Sigmoid colon (tissue), 7 donors: Measurements from ENCODE around the gene ITGAD. TPM values are rescaled to one million over a fixed set of nuclear protein-coding genes. Genes with fewer than 3 reads are reported as not detected.

ENCODE experiments used
- DNase-seq: peaks from one replicate; pipeline ENCODE4 v3.0.0-alpha.2; 2019
- H3K27ac ChIP-seq, 4 donors: fragments of 200-600 bp; sonication (generic); one replicate each; pipeline ENCODE4 v1.5.1; 2016 to 2019; ENCODE audit warnings: mild to moderate bottlenecking in 1 of 4
- H3K27me3 ChIP-seq, 3 donors: fragments of 200-600 bp; sonication (generic); one replicate each; pipeline ENCODE4 v1.5.1; 2019; ENCODE audit warnings: mild to moderate bottlenecking in 1 of 3
- H3K36me3 ChIP-seq, 4 donors: fragments of 200-600 bp; sonication (generic); one replicate each; pipeline ENCODE4 v1.5.1; 2016 to 2019
- H3K4me1 ChIP-seq, 4 donors: fragments of 200-600 bp; sonication (generic); one replicate each; pipeline ENCODE4 v1.5.1; 2017 to 2019
- H3K4me3 ChIP-seq, 4 donors: fragments of 200-600 bp; sonication (generic); one replicate each; pipeline ENCODE4 v1.5.1; 2017 to 2019; ENCODE audit warnings: mild to moderate bottlenecking in 2 of 4, moderate library complexity in 1 of 4
- H3K9me3 ChIP-seq, 4 donors: fragments of 200-600 bp in 3 of 4; sonication (generic) in 3 of 4; one replicate each; pipeline versions ENCODE4 v1.5.1 to v1.6.1; 2013 to 2019
- CTCF ChIP-seq, 4 experiments: fragments of 450-650 bp in 3 of 4; fragments of 200-600 bp in 1 of 4; IDR thresholded peaks; one replicate each; pipeline ENCODE4 v1.5.1; 2016 to 2019; ENCODE audit warnings: antibody characterized with exemption in 4 of 4, mild to moderate bottlenecking in 3 of 4, moderate library complexity in 2 of 4
- EP300 ChIP-seq, 4 donors: sonication (generic); formaldehyde crosslinking; IDR thresholded peaks; one replicate each; pipeline ENCODE4 v1.6.1; 2017; ENCODE audit warnings: antibody characterized with exemption in 4 of 4
- POLR2A ChIP-seq, 2 donors: fragments of 450-650 bp; IDR thresholded peaks; one replicate each; pipeline ENCODE4 v1.6.1; 2016; ENCODE audit warnings: antibody characterized with exemption in 2 of 2, mild to moderate bottlenecking in 2 of 2, moderate library complexity in 2 of 2
- POLR2AphosphoS5 ChIP-seq, 4 donors: sonication (generic); formaldehyde crosslinking; IDR thresholded peaks; one replicate each; pipeline ENCODE4 v1.6.1; 2017; ENCODE audit warnings: antibody characterized with exemption in 4 of 4
- WGBS, 2 donors: extraction: QIAGEN DNeasy Blood & Tissue Kit; methylation state at CpG; one replicate each; pipeline ENCODE4 v1.1.7; 2013; 5-methylcytosine and 5-hydroxymethylcytosine counted together
- intact Hi-C: fragments of 100-400 bp; cut with DNase I; formaldehyde crosslinking; loops from one replicate; pipeline ENCODE4 v1.15.1; 2023
- polyA plus RNA-seq, 3 donors: library from polyadenylated mRNA; stranded (reverse); fragments of 200-250 nt; gene quantifications; one replicate each; pipeline ENCODE4 v1.2.3, GENCODE V29; 2013
- total RNA-seq, 4 donors: library from RNA; depleted of rRNA; stranded (reverse); fragments of >200 nt; gene quantifications; one replicate each; pipeline ENCODE4 v1.1.0, GENCODE V29; 2016
- donor health status: healthy with polysubstance abuse.
- donor health status: Bipolar disorder and iron deficiency.
- donor health status: healthy.

The ITGAD gene
- total and polyA plus RNA-seq, 7 donors, result 0.22 TPM; not detected in 6

GRCh38 chr16:31404353-31405064 lies 11.4 kb downstream of the ITGAD start:
- Histone ChIP-seq H3K4me3 (no peak overlapping the region), H3K36me3 (no peaks in the 10 kb centered on the region), H3K4me1 (no peaks in the 10 kb centered on the region), H3K27ac (no peak overlapping the region), H3K27me3 (peaks cover 0 to 7% (median 0%) of the 10 kb centered on the region in 3 donors), H3K9me3 (peaks cover 0 to 2% (median under 1%) of the 10 kb centered on the region in 4 donors)
- intact Hi-C loops, result no loop called here
- no peak for TF ChIP-seq EP300 (IDR thresholded peaks at IDR 0.05)
- TF ChIP-seq CTCF (IDR thresholded peaks at IDR 0.05), result no peak
- no peak for TF ChIP-seq POLR2AphosphoS5 (IDR thresholded peaks at IDR 0.05)
- no peak for TF ChIP-seq POLR2A (IDR thresholded peaks at IDR 0.05)
- no peak for DNase-seq
- 61 to 62% methylated on average over 9 of the region's 9 CpGs for whole genome bisulfite sequencing, 2 donors

DNA sequence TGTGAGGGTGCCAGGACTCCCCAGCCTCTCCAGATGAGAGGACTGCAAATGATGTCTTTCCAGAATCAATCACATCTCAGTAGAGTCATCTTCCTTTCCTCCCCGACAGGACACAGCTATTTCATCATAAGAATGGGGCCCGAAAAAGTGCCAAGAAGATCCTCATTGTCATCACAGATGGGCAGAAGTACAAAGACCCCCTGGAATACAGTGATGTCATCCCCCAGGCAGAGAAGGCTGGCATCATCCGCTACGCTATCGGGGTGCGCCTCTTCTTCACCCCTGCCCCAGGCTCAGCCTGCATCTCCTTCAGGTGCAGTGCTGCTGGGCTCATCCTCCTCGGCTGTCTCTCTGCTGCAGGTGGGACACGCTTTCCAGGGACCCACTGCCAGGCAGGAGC lies 14.3 kb downstream of the ITGAD start:
- Histone ChIP-seq H3K4me3 (no peak overlapping the region), H3K27me3 (peaks cover 0 to 7% (median 0%) of the 10 kb centered on the region in 3 donors), H3K9me3 (no peaks in the 10 kb centered on the region), H3K4me1 (no peaks in the 10 kb centered on the region), H3K27ac (no peak overlapping the region), H3K36me3 (no peaks in the 10 kb centered on the region)
- TF ChIP-seq EP300 (IDR thresholded peaks at IDR 0.05) (no peak), CTCF (IDR thresholded peaks at IDR 0.05) (no peak), POLR2A (IDR thresholded peaks at IDR 0.05) (no peak), POLR2AphosphoS5 (IDR thresholded peaks at IDR 0.05) (no peak)
- intact Hi-C loops, result no loop called here
- 84 to 89% methylated on average over 8 of the region's 8 CpGs for WGBS, 2 donors
- DNase-seq, result no peak

GRCh38 chr16:31409433-31409832 lies 16.3 kb downstream of the ITGAD start:
- no peak for DNase-seq
- intact Hi-C loops, result no loop called here
- no peaks in the 10 kb centered on the region for H3K9me3 ChIP-seq
- no peak overlapping the region for H3K27ac ChIP-seq
- H3K36me3 ChIP-seq, result no peaks in the 10 kb centered on the region
- peaks cover 0 to 7% (median 0%) of the 10 kb centered on the region in 3 donors for H3K27me3 ChIP-seq
- H3K4me1 ChIP-seq, result no peaks in the 10 kb centered on the region
- no peak overlapping the region for H3K4me3 ChIP-seq
- 17 to 56% methylated on average over 3 of the region's 3 CpGs for WGBS, 2 donors
- TF ChIP-seq EP300 (IDR thresholded peaks at IDR 0.05) (no peak), POLR2A (IDR thresholded peaks at IDR 0.05) (no peak), POLR2AphosphoS5 (IDR thresholded peaks at IDR 0.05) (no peak), CTCF (IDR thresholded peaks at IDR 0.05) (no peak)

DNA sequence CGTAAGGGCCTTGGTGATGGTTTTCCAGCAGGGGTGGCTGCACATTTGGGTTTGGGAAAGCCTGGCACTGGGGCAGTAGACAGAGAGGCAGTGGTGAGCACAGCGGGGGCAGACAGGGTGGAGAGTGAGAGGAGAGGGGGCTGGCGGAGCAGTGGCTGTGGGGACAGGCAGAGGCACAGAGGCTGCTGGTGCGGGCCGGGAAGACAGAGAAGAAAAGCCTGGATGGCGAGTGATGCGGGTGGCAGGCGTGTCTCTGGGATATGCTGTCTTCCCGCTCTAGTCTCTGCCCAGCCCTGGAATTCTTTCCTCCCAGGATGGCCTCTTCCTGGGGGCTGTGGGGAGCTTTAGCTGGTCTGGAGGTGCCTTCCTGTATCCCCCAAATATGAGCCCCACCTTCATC lies 16.9 kb downstream of the ITGAD start:
- no peak overlapping the region for H3K4me3 ChIP-seq
- no peaks in the 10 kb centered on the region for H3K36me3 ChIP-seq
- no peak for DNase-seq
- H3K4me1 ChIP-seq, result no peaks in the 10 kb centered on the region
- TF ChIP-seq EP300 (IDR thresholded peaks at IDR 0.05) (no peak), POLR2A (IDR thresholded peaks at IDR 0.05) (no peak), POLR2AphosphoS5 (IDR thresholded peaks at IDR 0.05) (no peak), CTCF (IDR thresholded peaks at IDR 0.05) (no peak)
- intact Hi-C loops, result no loop called here
- H3K9me3 ChIP-seq, result no peaks in the 10 kb centered on the region
- peaks cover 0 to 7% (median 0%) of the 10 kb centered on the region in 3 donors for H3K27me3 ChIP-seq
- H3K27ac ChIP-seq, result no peak overlapping the region
- 61 to 86% methylated on average over 9 of the region's 9 CpGs for WGBS, 2 donors
